ENCODE results near the gene LIPM.

Gene LIPM

GRCh38 chr10:88802523-88803285, at the start of gene LIPM:
Gene LIPM (plus strand): TSS chr10:88802730. CDS start chr10:88802897, 167 bp downstream.
- no peak for DNase-seq

DNA sequence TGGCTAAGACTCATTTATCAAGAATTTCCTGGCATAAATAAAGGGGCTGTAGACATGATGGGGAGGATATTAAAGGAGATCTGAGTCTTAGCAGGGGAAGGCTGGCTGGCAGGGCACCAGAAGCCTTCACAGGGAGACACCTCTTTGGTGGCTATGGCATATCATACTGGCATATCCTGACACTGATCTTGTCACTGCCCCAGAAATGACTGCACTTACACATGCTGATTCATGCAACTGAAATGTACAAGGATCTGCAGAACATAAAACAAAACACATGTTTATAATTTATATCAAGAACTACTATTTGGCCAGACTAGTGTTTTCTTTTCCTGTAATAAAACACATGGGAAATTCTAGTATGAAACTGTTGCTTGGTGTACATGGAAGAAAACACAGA, 48.2 kb upstream of the LIPM start:
- DNase-seq, result no peak

- no peak for DNase-seq
Observed at GRCh38 chr10:88755753-88756152, 46.8 kb upstream of the LIPM start.

- no peak for DNase-seq
Observed at GRCh38 chr10:88756660-88757059, 45.9 kb upstream of the LIPM start.

DNA sequence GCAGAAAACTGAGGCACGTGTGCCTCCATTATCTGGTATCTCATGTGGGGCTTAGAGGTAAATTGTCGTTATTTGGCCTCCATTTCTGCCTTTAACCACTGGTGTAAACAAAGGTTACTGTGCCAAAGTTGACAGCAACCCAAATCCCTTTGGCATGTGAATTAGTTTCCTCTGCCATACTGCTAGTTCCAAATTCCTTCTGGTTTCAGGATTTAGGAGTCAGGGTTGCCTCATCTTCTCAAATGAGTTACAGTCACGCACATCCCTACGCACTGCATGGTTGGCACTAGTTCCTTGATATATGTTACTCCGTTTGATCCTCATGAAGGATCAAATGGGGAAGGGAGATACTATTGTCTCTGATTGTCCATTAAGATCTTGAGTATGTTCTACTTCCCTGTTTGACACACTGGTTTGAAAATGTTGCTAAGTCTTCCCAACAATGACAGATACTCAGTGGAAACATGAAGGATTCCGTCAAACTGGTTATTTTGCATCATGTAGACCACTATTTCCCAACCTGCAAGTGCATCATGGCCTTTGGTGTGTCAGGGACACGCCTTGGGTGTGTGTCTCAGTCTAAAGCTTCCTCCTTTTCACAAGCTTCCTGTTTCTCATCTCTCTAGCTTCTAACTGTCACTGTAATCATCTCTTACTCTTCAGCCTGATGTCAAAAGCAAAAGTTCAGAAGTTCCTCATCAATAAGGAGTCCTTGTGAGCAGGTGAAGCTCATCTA, 43.0 kb upstream of the LIPM start, which contains the start of gene LIPN:
LIPN (plus strand) TSS at position 655 of the 736 bp plus-strand sequence. CDS start 1,386 bp downstream, outside the sequence.
- no peak for DNase-seq

GRCh38 chr10:88762906-88763305, 39.6 kb upstream of the LIPM start:
- DNase-seq, result no peak

DNA sequence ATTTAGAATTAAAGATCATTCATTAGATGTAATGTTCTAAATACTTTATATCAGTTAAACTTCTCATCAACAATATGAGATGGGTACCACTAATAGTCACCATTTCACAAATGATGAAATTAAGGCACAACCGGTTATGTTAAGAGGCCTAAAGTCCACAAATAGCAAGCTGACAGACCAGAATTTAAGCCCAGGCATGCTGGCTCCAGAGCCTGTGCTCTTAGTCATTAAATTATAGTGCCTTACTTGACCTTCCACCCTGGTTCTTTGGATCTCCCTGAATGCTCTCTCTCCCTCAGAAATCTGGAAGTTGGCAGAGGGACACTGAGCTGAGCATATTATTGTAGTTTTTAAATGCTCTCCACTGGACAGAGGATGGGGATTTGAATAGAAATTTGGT, 39.1 kb upstream of the LIPM start:
- no peak for DNase-seq

DNA sequence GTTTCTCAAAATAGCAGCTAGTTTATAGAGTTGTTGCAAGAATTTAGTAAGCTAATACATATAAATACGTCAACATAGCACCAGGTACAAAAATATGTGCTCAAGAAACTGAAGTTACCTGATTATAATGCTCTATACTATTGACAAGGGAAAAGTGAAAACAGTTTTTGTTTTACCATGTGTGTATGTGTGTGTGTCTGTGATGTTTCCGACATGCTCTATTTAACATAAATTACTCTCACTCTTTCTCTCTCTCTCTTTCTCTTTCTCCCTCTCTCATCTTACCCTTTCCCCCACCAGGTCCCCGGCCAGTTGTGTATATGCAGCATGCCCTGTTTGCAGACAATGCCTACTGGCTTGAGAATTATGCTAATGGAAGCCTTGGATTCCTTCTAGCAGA, 38.4 kb upstream of the LIPM start:
- no peak for DNase-seq

GRCh38 chr10:88765816-88766215, 36.7 kb upstream of the LIPM start:
- no peak for DNase-seq

GRCh38 chr10:88769384-88769783, 33.1 kb upstream of the LIPM start:
- no peak for DNase-seq

GRCh38 chr10:88781206-88781605, 21.3 kb upstream of the LIPM start:
- no peak for DNase-seq

GRCh38 chr10:88782222-88782621, 20.3 kb upstream of the LIPM start:
- no peak for DNase-seq

GRCh38 chr10:88783724-88784123, 18.8 kb upstream of the LIPM start:
- DNase-seq, result no peak

DNA sequence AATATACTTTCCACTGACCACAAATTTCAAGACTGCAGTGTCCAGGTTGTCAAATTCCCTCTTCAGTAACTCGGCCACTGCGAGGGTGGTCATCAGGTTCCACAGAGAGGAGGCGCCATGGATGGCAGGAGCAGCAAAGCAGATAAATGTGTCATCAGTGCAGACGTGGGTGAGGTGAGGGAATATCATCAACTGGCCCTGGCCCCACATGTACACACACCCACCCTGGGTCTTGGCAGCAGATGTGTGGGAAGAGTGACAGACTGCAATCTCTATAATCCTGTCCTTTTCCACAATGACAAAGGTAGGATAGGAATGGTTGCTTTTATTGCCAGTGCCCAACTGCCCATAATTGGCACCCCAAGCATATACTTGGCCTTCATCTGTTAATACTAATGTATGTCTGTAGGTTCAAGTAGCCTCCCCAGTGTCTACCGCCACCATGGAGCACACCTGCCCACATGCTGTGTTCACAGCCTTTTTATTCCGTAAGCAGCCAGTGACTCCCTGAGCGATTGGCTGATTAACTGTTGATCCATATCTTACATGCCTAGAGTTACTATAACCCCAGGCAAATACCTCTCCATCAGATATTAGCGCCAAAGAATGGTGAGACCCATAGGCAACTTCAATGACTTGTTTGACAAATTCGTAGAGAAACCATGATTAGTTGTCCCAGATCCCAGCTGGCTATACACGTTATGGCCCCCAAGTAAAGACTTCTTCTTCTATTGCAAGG, 16.3 kb upstream of the LIPM start:
- DNase-seq, result no peak

- no peak for DNase-seq
Observed at GRCh38 chr10:88787463-88787862, 15.1 kb upstream of the LIPM start.

DNA sequence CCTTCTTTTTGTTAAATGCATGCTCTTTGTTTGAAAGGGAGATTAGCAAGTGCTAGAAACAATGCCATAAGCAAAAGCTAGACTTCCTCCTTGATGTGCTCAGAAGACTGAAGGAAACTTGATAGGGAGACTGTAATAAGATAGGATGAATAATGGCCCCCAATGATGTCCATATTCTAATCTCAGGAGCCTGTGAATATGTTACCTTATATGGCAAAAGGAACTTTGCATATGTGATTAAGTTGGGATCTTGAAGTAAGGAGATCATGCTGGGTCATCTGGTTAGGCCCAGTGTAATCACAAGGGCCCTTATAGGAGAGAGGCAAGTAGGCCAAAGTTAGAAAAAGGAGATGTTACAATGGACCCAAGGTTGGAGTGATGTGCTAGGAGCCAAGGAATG, 13.6 kb upstream of the LIPM start:
- no peak for DNase-seq

DNA sequence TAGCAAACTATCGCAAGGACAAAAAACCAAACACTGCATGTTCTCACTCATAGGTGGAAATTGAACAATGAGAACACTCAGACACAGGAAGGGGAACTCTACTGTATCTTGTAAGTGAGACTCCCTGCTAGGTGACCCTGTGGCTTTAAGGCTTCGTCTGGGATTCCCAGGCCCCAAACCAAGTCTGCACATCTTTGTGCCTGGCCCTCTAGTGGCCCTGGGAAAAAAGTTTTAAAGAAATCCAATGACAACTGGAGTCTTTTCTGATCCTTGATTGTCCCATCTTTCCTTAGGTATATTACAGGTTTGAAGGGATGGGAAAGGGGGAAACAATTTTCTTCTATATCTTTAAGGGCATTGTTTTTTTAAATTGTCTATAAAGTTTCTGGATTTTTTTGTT, 10.6 kb upstream of the LIPM start:
- no peak for DNase-seq

DNA sequence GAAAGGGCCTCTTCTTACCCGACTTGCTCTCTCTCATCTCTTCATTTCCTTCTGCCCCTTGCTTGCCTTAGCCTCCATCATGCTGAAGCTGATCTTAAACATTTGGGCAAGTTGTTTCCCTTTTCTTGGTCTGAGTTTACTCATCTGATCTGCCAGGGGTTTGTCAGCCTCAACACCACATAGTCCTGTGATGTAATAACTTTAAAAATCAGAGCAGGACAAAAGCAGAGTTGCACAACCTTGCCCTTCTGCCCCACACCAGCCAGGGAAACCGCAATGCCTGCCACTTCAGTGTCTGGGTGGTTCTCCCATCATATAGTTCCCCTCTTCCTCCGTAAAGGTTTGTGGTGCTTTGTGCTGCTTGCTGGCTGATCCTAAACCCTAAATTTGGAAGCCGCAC, 9.9 kb upstream of the LIPM start:
- no peak for DNase-seq

- DNase-seq, result no peak
Observed at GRCh38 chr10:88793712-88794299, 8.7 kb upstream of the LIPM start.

DNA sequence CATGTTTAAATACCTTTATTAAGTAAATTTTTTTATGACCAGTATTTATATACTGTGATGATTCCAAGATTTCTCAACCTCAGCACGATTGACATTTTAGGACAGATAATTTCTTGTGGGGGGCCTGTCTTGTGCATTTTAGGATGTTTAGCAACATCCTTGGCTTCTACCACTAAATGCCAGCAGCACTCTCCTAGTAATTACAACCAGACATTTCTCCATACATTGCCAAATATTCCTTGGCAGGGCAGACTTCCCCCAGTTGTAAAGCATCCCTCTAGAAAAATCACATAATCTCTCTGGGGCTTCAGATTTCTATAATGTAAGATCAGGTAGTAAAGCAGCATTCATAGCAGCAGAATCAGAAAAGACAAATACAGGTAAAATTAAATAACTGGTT, 7.8 kb upstream of the LIPM start:
- DNase-seq, result no peak

DNA sequence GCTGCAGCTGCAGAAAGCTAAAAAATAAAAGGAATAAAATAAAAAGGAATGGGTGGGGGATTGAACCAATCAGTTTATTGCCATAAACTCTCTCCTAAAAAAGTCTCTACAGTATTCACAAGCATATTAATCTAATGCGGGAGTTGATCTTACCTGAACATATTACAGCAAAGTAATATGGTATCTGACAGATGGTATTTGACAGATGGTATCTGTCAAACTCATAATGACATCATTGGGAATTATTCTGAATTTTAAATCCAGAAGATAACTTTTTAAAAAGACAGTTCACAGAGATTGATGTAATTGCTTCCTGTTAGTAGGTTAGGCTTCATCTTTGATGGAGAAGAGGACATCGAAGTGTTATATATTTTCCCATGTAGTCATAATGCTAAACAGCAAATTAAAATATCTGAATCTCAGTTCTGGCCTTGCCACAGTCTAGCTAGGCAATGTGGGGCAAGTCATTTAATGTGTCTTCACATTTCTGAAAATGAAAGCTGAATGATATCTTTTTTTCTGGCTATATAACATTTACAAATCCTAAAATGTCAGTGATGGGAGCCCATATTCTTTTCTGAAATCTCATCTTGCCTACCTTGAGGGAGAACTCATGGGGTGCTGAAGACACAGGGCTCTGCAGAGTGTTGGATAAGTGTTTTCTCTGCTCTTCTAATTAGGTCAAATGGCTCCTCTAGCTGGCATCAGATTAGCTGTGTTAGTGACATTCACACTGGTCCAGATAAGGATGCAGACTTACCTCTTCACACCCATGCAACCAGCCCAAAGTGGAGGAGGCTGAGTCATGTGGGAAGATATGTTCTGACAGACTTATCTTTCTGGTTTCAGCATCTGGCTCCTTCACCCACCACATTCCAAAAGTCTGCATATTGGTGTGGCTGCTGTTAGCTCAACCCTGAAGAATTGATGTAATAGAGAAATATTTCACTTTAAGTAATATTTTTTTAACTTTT, 2.1 kb upstream of the LIPM start:
- no peak for DNase-seq

GRCh38 chr10:88803641-88804040, 1.1 kb downstream of the LIPM start:
- DNase-seq, result no peak
